GM18526 (cell line): Measurements from ENCODE around the gene AMMECR1L.

Experiments
- POLR2A ChIP-seq: IDR thresholded peaks from 3 replicates; pipeline ENCODE4 v1.6.1; 2011; ENCODE audit not compliant: insufficient read length; ENCODE audit errors: extremely low read depth

The AMMECR1L gene

GRCh38 chr2:127857265-127857808, 28.4 kb downstream of the AMMECR1L start:
- TF ChIP-seq POLR2A = no peak

DNA sequence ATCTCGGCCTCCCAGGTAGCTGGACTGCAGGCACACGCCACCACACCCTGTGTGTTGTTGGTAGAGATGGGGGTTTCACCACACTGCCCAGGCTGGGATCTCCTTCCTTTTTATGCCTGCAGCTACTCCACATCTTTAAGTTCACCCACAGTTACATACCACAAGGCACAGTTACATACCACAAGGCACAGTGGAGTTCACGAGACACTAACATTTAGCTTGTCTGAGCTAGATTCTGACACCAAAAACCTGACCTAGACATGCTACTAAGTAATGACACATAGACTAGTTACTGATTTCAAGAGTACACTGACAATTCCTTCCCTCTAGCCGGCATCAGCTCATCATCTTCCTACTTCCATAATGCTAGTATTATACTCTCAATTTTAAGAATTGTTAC, 32.1 kb downstream of the AMMECR1L start:
- TF ChIP-seq POLR2A = no peak

GRCh38 chr2:127852388-127852787, 33.4 kb downstream of the AMMECR1L start:
- TF ChIP-seq POLR2A = no peak

DNA sequence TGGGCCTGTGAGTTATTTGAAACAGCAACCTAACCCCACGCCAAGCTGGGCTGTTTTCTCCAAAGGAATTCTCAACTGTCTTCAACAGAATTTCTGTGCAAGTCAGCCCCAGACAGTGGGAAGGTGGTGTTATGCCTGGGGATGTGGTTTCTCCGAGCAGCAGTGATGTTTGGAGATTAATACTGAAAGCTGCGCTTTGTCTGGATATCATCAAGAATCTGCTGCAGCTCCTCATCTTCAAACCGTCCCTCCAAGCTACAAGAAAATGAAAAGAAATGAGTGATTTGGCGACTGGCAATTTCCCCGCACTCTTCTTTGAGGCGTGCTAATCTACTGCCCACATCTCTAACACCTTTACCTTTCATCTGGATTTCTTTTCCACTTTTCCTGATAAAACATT, 37.8 kb downstream of the AMMECR1L start:
- no peak for TF ChIP-seq POLR2A

- TF ChIP-seq POLR2A = no peak
Observed at GRCh38 chr2:127844973-127845372, 40.8 kb downstream of the AMMECR1L start.

DNA sequence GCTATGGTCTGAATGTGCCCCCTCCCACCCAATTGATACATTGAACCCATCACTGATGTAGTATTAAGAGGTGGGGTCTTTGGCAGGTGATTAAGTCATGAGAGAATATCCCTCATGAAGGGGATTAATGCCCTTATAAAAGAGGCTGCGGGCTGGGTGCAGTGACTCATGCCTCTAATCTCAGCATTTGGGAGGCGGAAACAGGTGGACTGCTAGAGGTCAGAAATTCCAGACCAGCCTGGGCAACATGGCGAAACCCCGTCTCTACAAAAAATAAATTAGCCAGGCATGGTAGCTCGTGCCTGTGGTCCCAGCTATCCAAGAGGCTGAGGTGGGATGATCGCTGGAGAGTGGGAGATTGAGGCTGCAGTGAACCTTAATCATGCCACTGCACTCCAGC, 42.1 kb downstream of the AMMECR1L start:
- no peak for TF ChIP-seq POLR2A

GRCh38 chr2:127841466-127842178, 44.1 kb downstream of the AMMECR1L start:
- no peak for TF ChIP-seq POLR2A

DNA sequence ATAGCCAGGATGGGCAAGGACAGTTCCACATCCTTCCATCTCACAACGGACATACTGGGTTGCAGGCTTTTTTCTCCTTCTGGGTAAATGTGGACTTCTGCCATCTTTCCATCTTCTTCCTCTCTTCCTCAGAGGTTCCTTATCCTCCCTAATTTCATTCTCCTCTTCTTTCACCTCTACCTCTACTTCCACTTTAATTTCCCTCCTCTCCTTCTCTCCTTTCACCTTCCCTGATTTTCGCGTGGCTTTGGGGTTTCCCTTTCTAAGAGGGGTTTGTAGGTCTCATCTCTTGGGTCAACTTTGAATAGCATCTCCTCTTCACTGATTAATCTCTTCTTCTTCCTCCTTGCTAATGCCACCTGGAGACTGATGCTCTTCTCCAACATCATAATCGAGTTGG, 44.9 kb downstream of the AMMECR1L start:
- TF ChIP-seq POLR2A = no peak

DNA sequence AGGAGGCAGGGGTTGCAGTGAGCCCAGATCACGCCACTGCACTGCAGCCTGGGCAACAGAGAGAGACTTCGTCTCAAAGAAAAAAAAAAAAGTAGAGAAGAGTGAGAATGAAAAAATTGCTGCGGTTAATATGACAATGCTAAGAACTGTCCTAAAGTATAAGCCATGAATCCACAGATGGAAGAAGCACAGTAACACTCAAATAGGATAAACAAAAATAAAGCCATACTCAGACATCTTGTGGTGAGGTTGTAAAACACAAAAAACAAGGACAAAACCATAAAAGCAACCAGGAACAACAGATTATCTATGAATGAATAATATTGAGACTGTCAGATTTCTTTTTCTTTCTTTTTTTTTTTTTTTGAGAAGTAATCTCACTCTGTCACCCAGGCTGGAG, 50.8 kb downstream of the AMMECR1L start:
- TF ChIP-seq POLR2A = no peak

- no peak for TF ChIP-seq POLR2A
Observed at GRCh38 chr2:127829845-127830246, 55.9 kb downstream of the AMMECR1L start.

DNA sequence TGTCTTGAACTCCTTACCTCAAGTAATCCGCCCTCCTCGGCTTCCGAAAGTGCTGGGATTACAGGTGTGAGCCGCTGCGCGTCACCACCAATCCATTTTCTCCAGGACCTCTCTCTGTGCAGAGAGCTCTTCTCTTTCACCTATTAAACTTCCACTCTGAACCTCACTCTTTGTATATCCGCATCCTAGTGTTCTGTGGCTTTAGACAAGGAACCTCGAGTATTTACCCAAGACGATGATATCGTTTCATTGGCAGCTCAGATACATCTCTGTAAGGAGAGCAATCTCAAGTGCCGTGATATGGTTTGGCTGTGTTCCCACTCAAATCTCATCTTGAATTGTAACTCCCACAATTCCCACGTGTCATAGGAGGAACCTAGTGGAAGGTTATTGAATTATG, 59.7 kb downstream of the AMMECR1L start:
- no peak for TF ChIP-seq POLR2A

DNA sequence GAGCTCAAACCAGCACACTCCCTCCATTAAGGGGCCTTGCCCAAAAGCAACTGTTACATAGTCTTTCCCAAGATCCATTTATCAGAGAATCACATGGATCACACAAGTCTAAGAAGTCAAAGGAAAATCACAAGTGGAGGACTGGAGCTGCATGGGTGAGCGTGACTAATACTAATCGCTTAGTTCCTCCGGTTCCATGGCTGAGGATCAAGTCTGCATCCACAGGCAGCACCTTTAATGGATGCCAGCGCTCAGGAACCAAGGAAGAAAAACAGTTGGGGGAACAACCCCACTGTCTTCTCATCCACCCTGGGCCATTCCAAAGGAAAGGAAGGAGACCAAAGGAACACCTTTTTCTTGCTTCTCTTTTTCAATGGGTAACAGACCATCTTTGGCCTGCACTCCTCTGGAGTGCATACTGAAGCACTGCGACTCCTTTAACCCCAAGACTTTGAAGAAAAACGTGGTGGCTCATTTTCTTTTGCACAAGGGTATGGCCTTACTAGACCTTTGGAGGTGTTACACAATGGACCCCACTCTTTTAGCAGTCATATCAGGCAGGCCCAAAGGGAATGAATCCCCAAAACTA, 65.6 kb downstream of the AMMECR1L start:
- no peak for TF ChIP-seq POLR2A

DNA sequence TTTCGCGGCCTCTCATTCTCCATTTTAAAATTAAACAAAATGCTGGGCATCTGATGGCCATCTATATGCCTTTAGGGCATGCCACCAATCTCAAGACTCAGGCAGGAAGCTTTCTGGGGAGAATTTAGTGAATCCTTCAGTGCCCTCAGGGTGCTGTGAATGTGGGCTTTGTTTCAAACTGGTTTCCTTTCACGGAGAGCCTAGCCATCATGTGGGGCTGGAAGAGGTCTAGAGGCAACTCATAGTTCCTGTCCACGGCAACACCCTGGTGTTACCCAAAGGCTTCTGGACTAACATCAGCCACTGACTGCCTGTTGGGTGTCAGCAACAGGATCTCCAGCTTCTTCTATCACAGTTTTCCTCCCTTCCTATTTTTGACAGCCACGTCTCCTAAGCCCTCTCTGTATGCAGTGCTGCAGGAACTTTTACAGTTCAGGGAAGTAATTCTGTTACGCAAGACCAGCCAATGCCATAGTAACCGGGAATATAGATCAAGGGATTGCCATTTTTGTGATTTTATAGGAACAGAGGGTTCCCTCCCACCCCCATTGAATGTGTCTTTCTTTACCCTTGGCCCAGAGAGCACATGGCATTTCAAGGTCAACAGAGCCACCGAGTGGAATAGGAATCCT, 66.8 kb downstream of the AMMECR1L start:
- TF ChIP-seq POLR2A = no peak

- TF ChIP-seq POLR2A = no peak
Observed at GRCh38 chr2:127818241-127818640, 67.5 kb downstream of the AMMECR1L start.

GRCh38 chr2:127814677-127815076, 71.1 kb downstream of the AMMECR1L start:
- TF ChIP-seq POLR2A = no peak
